HUES64 (cell line): Measurements from ENCODE around the gene SAMD4A.

Experiments
- H3K27ac ChIP-seq: 2 replicates; pipeline ENCODE4 v1.7.0; 2013; ENCODE audit warnings: low read depth, low read length, inconsistent platforms
- H3K27me3 ChIP-seq: 2 replicates; pipeline ENCODE4 v1.6.1; 2013; ENCODE audit warnings: mild to moderate bottlenecking, low read length; ENCODE audit not compliant: insufficient read depth
- H3K36me3 ChIP-seq: 2 replicates; pipeline ENCODE4 v1.6.1; 2013; ENCODE audit warnings: mild to moderate bottlenecking, low read length; ENCODE audit not compliant: insufficient read depth
- H3K4me1 ChIP-seq: 2 replicates; pipeline ENCODE4 v1.6.1; 2013; ENCODE audit warnings: mild to moderate bottlenecking, low read length, moderate library complexity; ENCODE audit not compliant: insufficient read depth
- H3K4me3 ChIP-seq: 2 replicates; pipeline ENCODE4 v1.5.1; 2013; ENCODE audit warnings: mild to moderate bottlenecking, low read length, moderate library complexity
- H3K9ac ChIP-seq: 2 replicates; pipeline ENCODE4 v1.6.1; 2013; ENCODE audit warnings: mild to moderate bottlenecking, low read depth, low read length
- H3K9me3 ChIP-seq: 2 replicates; pipeline ENCODE4 v1.6.1; 2013; ENCODE audit warnings: low read depth, low read length; ENCODE audit not compliant: insufficient read depth
- WGBS: fragments of 150-250, 120-280 bp; methylation state at CpG from one replicate; pipeline ENCODE4 v1.1.7; 2013; ENCODE audit warnings: missing lambda C conversion rate; 5-methylcytosine and 5-hydroxymethylcytosine counted together

The SAMD4A gene

DNA sequence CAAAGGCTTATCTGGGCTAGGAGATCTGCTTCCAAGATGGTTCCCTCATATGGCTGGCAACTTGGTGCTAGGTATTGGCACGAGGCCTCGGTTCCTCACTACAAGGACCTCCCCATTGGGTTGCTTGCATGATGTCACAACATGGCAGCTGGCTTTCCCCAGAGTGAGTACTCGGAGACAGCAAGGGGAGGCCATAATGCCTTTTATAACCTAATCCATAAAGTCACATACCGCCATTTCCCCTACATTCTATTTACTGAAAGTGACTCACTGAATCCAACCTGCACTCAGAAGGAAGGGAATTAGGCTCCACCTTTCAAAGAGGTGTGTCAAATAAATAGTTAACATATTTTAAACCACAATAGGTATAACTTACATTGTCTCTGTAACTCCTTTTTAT lies 130.9 kb downstream of the SAMD4A start:
- H3K9me3 ChIP-seq, result no peaks in the 10 kb centered on the region
- H3K27me3 ChIP-seq, result no peaks in the 10 kb centered on the region
- H3K36me3 ChIP-seq, result no peaks in the 10 kb centered on the region
- no peak overlapping the region for H3K4me3 ChIP-seq
- H3K4me1 ChIP-seq, result peaks cover 8% of the 10 kb centered on the region
- no peak overlapping the region for H3K27ac ChIP-seq
- 92% methylated on average over 4 of the region's 4 CpGs for WGBS
- no peak overlapping the region for H3K9ac ChIP-seq

GRCh38 chr14:54698501-54698900 lies 131.6 kb downstream of the SAMD4A start:
- H3K27ac ChIP-seq, result no peak overlapping the region
- H3K9ac ChIP-seq, result no peak overlapping the region
- H3K36me3 ChIP-seq, result no peaks in the 10 kb centered on the region
- WGBS, result 90% methylated on average over 6 of the region's 6 CpGs
- H3K9me3 ChIP-seq, result no peaks in the 10 kb centered on the region
- no peak overlapping the region for H3K4me3 ChIP-seq
- H3K27me3 ChIP-seq, result no peaks in the 10 kb centered on the region
- H3K4me1 ChIP-seq, result peaks cover 8% of the 10 kb centered on the region

DNA sequence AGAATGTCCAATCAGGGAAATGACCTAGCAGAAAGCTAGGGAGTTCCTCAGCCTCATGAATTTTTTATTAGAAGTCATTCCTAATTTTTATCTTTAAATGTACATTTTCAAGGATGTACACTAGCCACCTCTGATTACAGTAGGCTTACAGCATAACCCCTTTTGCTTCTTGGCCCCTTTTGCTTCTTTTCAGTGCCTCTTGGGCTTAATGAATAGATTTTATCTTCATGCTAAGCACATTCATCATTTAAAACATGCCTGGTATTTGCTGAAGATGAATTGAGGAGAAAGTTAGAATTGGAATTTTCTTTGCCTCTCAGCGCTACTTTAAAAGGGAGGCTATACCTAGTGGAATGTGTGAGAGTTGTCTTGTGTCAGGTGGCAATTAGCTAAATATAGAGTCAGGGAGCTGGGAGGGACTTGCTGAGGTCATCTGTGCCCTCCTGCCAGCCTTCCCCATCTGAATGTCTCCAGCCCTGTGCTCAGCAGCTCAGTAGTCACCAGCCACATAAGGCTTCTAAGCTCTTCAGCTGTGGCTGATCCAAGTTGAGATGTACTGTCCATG lies 132.1 kb downstream of the SAMD4A start:
- H3K27ac ChIP-seq, result no peak overlapping the region
- no peaks in the 10 kb centered on the region for H3K9me3 ChIP-seq
- peaks cover 8% of the 10 kb centered on the region for H3K4me1 ChIP-seq
- no peak overlapping the region for H3K9ac ChIP-seq
- no peaks in the 10 kb centered on the region for H3K27me3 ChIP-seq
- no peak overlapping the region for H3K4me3 ChIP-seq
- H3K36me3 ChIP-seq, result no peaks in the 10 kb centered on the region
- WGBS, result 85% methylated on average over 1 of the region's 1 CpG

- Histone ChIP-seq H3K27ac (no peak overlapping the region), H3K4me1 (peaks cover 8% of the 10 kb centered on the region), H3K9ac (no peak overlapping the region), H3K9me3 (no peaks in the 10 kb centered on the region), H3K27me3 (no peaks in the 10 kb centered on the region), H3K36me3 (no peaks in the 10 kb centered on the region), H3K4me3 (no peak overlapping the region)
- 93% methylated on average over 3 of the region's 3 CpGs for WGBS
Observed at GRCh38 chr14:54699735-54700134, 132.8 kb downstream of the SAMD4A start.

- Histone ChIP-seq H3K9ac (no peak overlapping the region), H3K9me3 (no peaks in the 10 kb centered on the region), H3K4me1 (peaks cover 8% of the 10 kb centered on the region), H3K36me3 (no peaks in the 10 kb centered on the region), H3K4me3 (no peak overlapping the region), H3K27ac (no peak overlapping the region), H3K27me3 (no peaks in the 10 kb centered on the region)
- 87% methylated on average over 2 of the region's 2 CpGs for WGBS
Observed at GRCh38 chr14:54700717-54701116, 133.8 kb downstream of the SAMD4A start.

GRCh38 chr14:54702014-54702491 lies 135.1 kb downstream of the SAMD4A start:
- 92% methylated on average over 12 of the region's 12 CpGs for WGBS
- no peaks in the 10 kb centered on the region for H3K27me3 ChIP-seq
- no peaks in the 10 kb centered on the region for H3K36me3 ChIP-seq

GRCh38 chr14:54702492-54702891 lies 135.6 kb downstream of the SAMD4A start:
- Histone ChIP-seq H3K27me3 (no peaks in the 10 kb centered on the region), H3K27ac (no peak overlapping the region), H3K4me3 (no peak overlapping the region)

More at GRCh38 chr14:54702014-54702491, 135.1 kb downstream of the SAMD4A start:
- Histone ChIP-seq H3K4me1 (peaks cover 8% of the 10 kb centered on the region), H3K4me3 (no peak overlapping the region), H3K27ac (no peak overlapping the region), H3K9me3 (no peaks in the 10 kb centered on the region), H3K9ac (no peak overlapping the region)

GRCh38 chr14:54703082-54703481 lies 136.2 kb downstream of the SAMD4A start:
- no peaks in the 10 kb centered on the region for H3K36me3 ChIP-seq
- no peaks in the 10 kb centered on the region for H3K27me3 ChIP-seq
- no peak overlapping the region for H3K9ac ChIP-seq
- no peak overlapping the region for H3K27ac ChIP-seq
- 94% methylated on average over 5 of the region's 5 CpGs for whole genome bisulfite sequencing
- H3K9me3 ChIP-seq, result no peaks in the 10 kb centered on the region
- H3K4me1 ChIP-seq, result peaks cover 8% of the 10 kb centered on the region
- no peak overlapping the region for H3K4me3 ChIP-seq

More at GRCh38 chr14:54702492-54702891, 135.6 kb downstream of the SAMD4A start:
- no peaks in the 10 kb centered on the region for H3K9me3 ChIP-seq
- 97% methylated on average over 5 of the region's 5 CpGs for WGBS
- peaks cover 8% of the 10 kb centered on the region for H3K4me1 ChIP-seq
- no peaks in the 10 kb centered on the region for H3K36me3 ChIP-seq
- H3K9ac ChIP-seq, result no peak overlapping the region

- H3K36me3 ChIP-seq, result no peaks in the 10 kb centered on the region
- WGBS, result 92% methylated on average over 2 of the region's 2 CpGs
- H3K4me1 ChIP-seq, result peaks cover 7% of the 10 kb centered on the region
- no peak overlapping the region for H3K27ac ChIP-seq
- no peaks in the 10 kb centered on the region for H3K27me3 ChIP-seq
- no peaks in the 10 kb centered on the region for H3K9me3 ChIP-seq
- no peak overlapping the region for H3K9ac ChIP-seq
- no peak overlapping the region for H3K4me3 ChIP-seq
Observed at GRCh38 chr14:54703724-54704123, 136.8 kb downstream of the SAMD4A start.

DNA sequence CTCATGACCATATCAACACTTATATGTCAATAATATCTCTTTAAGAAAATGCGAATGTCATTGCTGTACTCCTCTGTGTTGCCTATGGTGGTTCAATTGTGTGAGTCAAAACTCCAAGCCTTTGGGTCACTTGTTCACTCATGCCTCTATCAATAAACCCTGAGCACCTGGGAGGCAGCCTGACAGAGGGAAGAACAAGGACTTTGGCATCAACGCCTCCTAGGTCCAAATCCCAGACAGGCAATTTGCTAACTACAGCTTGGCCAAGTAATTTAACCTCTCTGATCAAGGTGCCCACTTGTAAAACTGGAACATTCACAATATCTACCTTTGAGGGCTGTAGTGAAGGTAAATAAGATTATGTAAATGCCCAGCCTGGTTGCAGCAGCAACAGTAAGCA lies 137.8 kb downstream of the SAMD4A start:
- WGBS, result 87% methylated on average over 2 of the region's 2 CpGs
- no peaks in the 10 kb centered on the region for H3K36me3 ChIP-seq
- H3K4me3 ChIP-seq, result no peak overlapping the region
- no peak overlapping the region for H3K9ac ChIP-seq
- H3K9me3 ChIP-seq, result no peaks in the 10 kb centered on the region
- no peaks in the 10 kb centered on the region for H3K4me1 ChIP-seq
- no peaks in the 10 kb centered on the region for H3K27me3 ChIP-seq
- H3K27ac ChIP-seq, result no peak overlapping the region

- Histone ChIP-seq H3K9ac (no peak overlapping the region), H3K9me3 (no peaks in the 10 kb centered on the region), H3K36me3 (no peaks in the 10 kb centered on the region), H3K27ac (no peak overlapping the region), H3K27me3 (no peaks in the 10 kb centered on the region), H3K4me1 (no peaks in the 10 kb centered on the region), H3K4me3 (no peak overlapping the region)
- 92% methylated on average over 2 of the region's 2 CpGs for WGBS
Observed at GRCh38 chr14:54706769-54707168, 139.8 kb downstream of the SAMD4A start.

GRCh38 chr14:54708161-54708560 lies 141.2 kb downstream of the SAMD4A start:
- 94% methylated on average over 2 of the region's 2 CpGs for WGBS
- H3K27ac ChIP-seq, result no peak overlapping the region
- H3K27me3 ChIP-seq, result no peaks in the 10 kb centered on the region
- H3K9ac ChIP-seq, result no peak overlapping the region
- no peaks in the 10 kb centered on the region for H3K36me3 ChIP-seq
- H3K4me3 ChIP-seq, result no peak overlapping the region
- H3K4me1 ChIP-seq, result no peaks in the 10 kb centered on the region
- no peaks in the 10 kb centered on the region for H3K9me3 ChIP-seq
